ENCODE results near the gene RTN4RL2. TPM values are rescaled to one million over a fixed set of nuclear protein-coding genes. Genes with fewer than 3 reads are reported as not detected.

Gene RTN4RL2
- 8.6 TPM for polyA plus RNA-seq (2013, experiment 1 of 2)
- 11.8 TPM for polyA plus RNA-seq (2013, experiment 2 of 2)

GRCh38 chr11:57460022-57460757 lies at the start of gene RTN4RL2:
Gene RTN4RL2 (plus strand): TSS chr11:57460528. CDS start chr11:57460866, 338 bp downstream.
- Histone ChIP-seq H3K9me3 (ENCODE audit: insufficient read depth, low read depth, low read length) (no peaks in the 10 kb centered on the region), H3K27ac (ENCODE audit: low read depth, low read length) (no peak within 1 kb of the TSS), H3K4me1 (ENCODE audit: insufficient read depth, low read length) (peaks cover 24% of the 10 kb centered on the region), H3K36me3 (ENCODE audit: insufficient read depth, low read length) (no peaks in the 10 kb centered on the region), H3K27me3 (ENCODE audit: insufficient read depth, low read length) (peaks cover 71% of the 10 kb centered on the region), H3K9ac (ENCODE audit: low read depth, low read length) (peak within 1 kb of the TSS; percentile 31), H3K4me3 (ENCODE audit: low read length) (peak within 1 kb of the TSS; percentile 68)
- under 1% methylated on average over 63 of the region's 66 CpGs for WGBS

DNA sequence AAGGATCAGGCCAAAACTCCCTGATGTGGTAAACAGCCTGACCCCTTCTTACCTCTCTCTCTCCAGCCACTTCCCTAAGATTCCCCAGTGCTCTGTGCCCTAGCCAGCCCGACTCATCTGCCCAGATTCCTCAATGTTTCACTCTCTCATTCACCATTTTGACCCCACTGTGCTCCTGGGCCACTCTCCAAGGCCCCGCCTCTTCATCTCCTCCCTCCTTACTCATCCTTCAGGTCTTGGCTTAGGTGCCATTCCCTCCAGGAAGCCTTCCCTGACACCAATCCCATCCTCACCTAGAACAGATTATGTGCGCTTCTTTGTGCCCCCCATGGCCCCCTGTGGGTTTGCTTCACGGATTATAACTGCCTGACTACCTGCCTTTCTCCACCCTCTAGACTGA lies 46.6 kb upstream of the RTN4RL2 start:
- peaks cover 91% of the 10 kb centered on the region for H3K36me3 ChIP-seq (ENCODE audit: insufficient read depth, low read length)
- H3K27ac ChIP-seq (ENCODE audit: low read depth, low read length), result no peak overlapping the region
- H3K4me3 ChIP-seq (ENCODE audit: low read length), result no peak overlapping the region
- no peaks in the 10 kb centered on the region for H3K27me3 ChIP-seq (ENCODE audit: insufficient read depth, low read length)
- no peaks in the 10 kb centered on the region for H3K9me3 ChIP-seq (ENCODE audit: insufficient read depth, low read depth, low read length)
- 90% methylated on average over 4 of the region's 4 CpGs for WGBS
- no peak overlapping the region for H3K9ac ChIP-seq (ENCODE audit: low read depth, low read length)
- H3K4me1 ChIP-seq (ENCODE audit: insufficient read depth, low read length), result 0 out of 2 replicates have a peak, but pooled peaks cover 2% of the 10 kb centered on the region

- Histone ChIP-seq H3K4me1 (ENCODE audit: insufficient read depth, low read length) (0 out of 2 replicates have a peak, but pooled peaks cover 2% of the 10 kb centered on the region), H3K36me3 (ENCODE audit: insufficient read depth, low read length) (peaks cover 82% of the 10 kb centered on the region), H3K27ac (ENCODE audit: low read depth, low read length) (no peak overlapping the region), H3K4me3 (ENCODE audit: low read length) (no peak overlapping the region), H3K27me3 (ENCODE audit: insufficient read depth, low read length) (no peaks in the 10 kb centered on the region), H3K9ac (ENCODE audit: low read depth, low read length) (no peak overlapping the region), H3K9me3 (ENCODE audit: insufficient read depth, low read depth, low read length) (no peaks in the 10 kb centered on the region)
- 94% methylated on average over 11 of the region's 11 CpGs for WGBS
These were observed 45.6 kb upstream of the RTN4RL2 start for GRCh38 chr11:57414612-57415212.

GRCh38 chr11:57416436-57416835 lies 43.9 kb upstream of the RTN4RL2 start:
- H3K36me3 ChIP-seq (ENCODE audit: insufficient read depth, low read length), result peaks cover 74% of the 10 kb centered on the region
- 93% methylated on average over 3 of the region's 3 CpGs for WGBS
- H3K9ac ChIP-seq (ENCODE audit: low read depth, low read length), result no peak overlapping the region
- 0 out of 2 replicates have a peak, but pooled peaks cover 2% of the 10 kb centered on the region for H3K4me1 ChIP-seq (ENCODE audit: insufficient read depth, low read length)
- H3K27me3 ChIP-seq (ENCODE audit: insufficient read depth, low read length), result no peaks in the 10 kb centered on the region
- H3K27ac ChIP-seq (ENCODE audit: low read depth, low read length), result no peak overlapping the region
- no peaks in the 10 kb centered on the region for H3K9me3 ChIP-seq (ENCODE audit: insufficient read depth, low read depth, low read length)
- no peak overlapping the region for H3K4me3 ChIP-seq (ENCODE audit: low read length)

GRCh38 chr11:57417056-57417455 lies 43.3 kb upstream of the RTN4RL2 start:
- peaks cover 70% of the 10 kb centered on the region for H3K36me3 ChIP-seq (ENCODE audit: insufficient read depth, low read length)
- no peaks in the 10 kb centered on the region for H3K9me3 ChIP-seq (ENCODE audit: insufficient read depth, low read depth, low read length)
- no peaks in the 10 kb centered on the region for H3K27me3 ChIP-seq (ENCODE audit: insufficient read depth, low read length)
- H3K27ac ChIP-seq (ENCODE audit: low read depth, low read length), result no peak overlapping the region
- H3K4me1 ChIP-seq (ENCODE audit: insufficient read depth, low read length), result 0 out of 2 replicates have a peak, but pooled peaks cover 2% of the 10 kb centered on the region
- 91% methylated on average over 4 of the region's 4 CpGs for WGBS
- H3K4me3 ChIP-seq (ENCODE audit: low read length), result no peak overlapping the region
- H3K9ac ChIP-seq (ENCODE audit: low read depth, low read length), result no peak overlapping the region

DNA sequence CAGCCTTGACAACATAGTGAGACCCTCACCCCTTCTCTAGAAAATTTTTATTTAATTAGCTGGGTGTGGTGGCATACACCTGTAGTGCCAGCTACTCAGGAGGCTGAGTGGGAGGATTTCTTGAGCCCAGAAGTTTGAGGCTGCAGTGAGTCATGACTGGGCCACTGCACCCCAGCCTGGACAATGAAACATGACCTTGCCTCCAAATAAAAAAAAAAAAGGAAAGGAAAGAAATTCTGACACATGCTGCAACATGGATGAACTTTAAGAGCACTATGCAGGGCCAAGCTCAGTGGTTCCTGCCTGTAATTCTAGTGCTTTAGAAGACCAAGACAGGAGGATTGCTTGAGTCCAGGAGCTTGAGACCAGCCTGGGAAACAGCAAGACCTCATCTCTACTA lies 42.2 kb upstream of the RTN4RL2 start:
- Histone ChIP-seq H3K4me1 (ENCODE audit: insufficient read depth, low read length) (0 out of 2 replicates have a peak, but pooled peaks cover 2% of the 10 kb centered on the region), H3K9me3 (ENCODE audit: insufficient read depth, low read depth, low read length) (no peaks in the 10 kb centered on the region), H3K36me3 (ENCODE audit: insufficient read depth, low read length) (peaks cover 72% of the 10 kb centered on the region), H3K27ac (ENCODE audit: low read depth, low read length) (no peak overlapping the region), H3K27me3 (ENCODE audit: insufficient read depth, low read length) (no peaks in the 10 kb centered on the region), H3K4me3 (ENCODE audit: low read length) (no peak overlapping the region), H3K9ac (ENCODE audit: low read depth, low read length) (no peak overlapping the region)

GRCh38 chr11:57419146-57419545 lies 41.2 kb upstream of the RTN4RL2 start:
- WGBS, result 87% methylated on average over 3 of the region's 3 CpGs
- H3K9ac ChIP-seq (ENCODE audit: low read depth, low read length), result no peak overlapping the region
- no peaks in the 10 kb centered on the region for H3K27me3 ChIP-seq (ENCODE audit: insufficient read depth, low read length)
- no peak overlapping the region for H3K4me3 ChIP-seq (ENCODE audit: low read length)
- H3K27ac ChIP-seq (ENCODE audit: low read depth, low read length), result no peak overlapping the region
- H3K9me3 ChIP-seq (ENCODE audit: insufficient read depth, low read depth, low read length), result no peaks in the 10 kb centered on the region
- H3K4me1 ChIP-seq (ENCODE audit: insufficient read depth, low read length), result peaks cover 2% of the 10 kb centered on the region; the same call in 1 of the 2 replicates
- peaks cover 62% of the 10 kb centered on the region for H3K36me3 ChIP-seq (ENCODE audit: insufficient read depth, low read length)

DNA sequence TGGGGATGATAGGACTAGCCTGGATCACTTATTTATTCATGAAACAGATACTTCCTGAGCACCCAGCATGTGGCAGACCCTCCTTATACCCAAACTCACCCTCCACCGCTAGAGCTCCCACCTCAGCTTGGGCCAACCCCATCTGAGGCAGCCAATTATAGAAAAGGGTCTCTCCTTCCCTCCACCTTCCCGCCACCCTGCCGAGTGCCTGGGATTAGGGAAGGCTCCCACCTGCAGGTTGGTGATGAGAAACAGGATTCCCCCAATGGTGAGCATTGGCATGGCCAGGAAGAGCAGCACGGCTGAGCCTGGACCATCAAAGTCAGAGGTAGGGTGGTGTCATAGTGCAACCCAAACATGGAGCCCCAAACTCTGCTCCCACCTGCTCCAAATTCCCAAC lies 39.3 kb upstream of the RTN4RL2 start:
- 95% methylated on average over 4 of the region's 4 CpGs for WGBS
- H3K9me3 ChIP-seq (ENCODE audit: insufficient read depth, low read depth, low read length), result no peaks in the 10 kb centered on the region
- H3K27me3 ChIP-seq (ENCODE audit: insufficient read depth, low read length), result peaks cover under 1% of the 10 kb centered on the region; the same call in 1 of the 2 replicates
- no peak overlapping the region for H3K4me3 ChIP-seq (ENCODE audit: low read length)
- peaks cover 46% of the 10 kb centered on the region for H3K36me3 ChIP-seq (ENCODE audit: insufficient read depth, low read length)
- no peak overlapping the region for H3K9ac ChIP-seq (ENCODE audit: low read depth, low read length)
- H3K4me1 ChIP-seq (ENCODE audit: insufficient read depth, low read length), result peaks cover 3% of the 10 kb centered on the region
- no peak overlapping the region for H3K27ac ChIP-seq (ENCODE audit: low read depth, low read length)

DNA sequence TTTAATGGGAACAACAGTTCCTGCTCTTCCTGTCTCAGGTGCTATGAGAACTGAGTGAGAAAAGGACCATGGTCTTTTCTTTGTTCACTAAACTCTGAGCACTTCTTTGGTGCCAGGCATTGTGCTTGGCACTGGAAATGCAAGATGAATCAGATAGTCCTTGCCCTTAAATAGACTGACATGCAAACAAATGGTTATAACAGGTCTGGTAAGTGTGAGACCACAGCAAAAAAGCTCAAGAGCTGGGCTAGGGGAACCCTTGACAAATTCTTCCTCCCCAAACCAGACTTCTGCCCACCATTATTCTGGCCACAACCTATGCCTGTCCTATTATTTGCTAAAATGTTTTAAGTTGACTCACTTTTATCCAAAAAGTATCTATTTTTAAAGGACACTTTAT lies 38.5 kb upstream of the RTN4RL2 start:
- Histone ChIP-seq H3K36me3 (ENCODE audit: insufficient read depth, low read length) (peaks cover 39% of the 10 kb centered on the region), H3K4me3 (ENCODE audit: low read length) (no peak overlapping the region), H3K9me3 (ENCODE audit: insufficient read depth, low read depth, low read length) (no peaks in the 10 kb centered on the region), H3K27ac (ENCODE audit: low read depth, low read length) (no peak overlapping the region), H3K9ac (ENCODE audit: low read depth, low read length) (no peak overlapping the region), H3K4me1 (ENCODE audit: insufficient read depth, low read length) (peaks cover 8% of the 10 kb centered on the region), H3K27me3 (ENCODE audit: insufficient read depth, low read length) (peaks cover 8% of the 10 kb centered on the region)

GRCh38 chr11:57422669-57423068 lies 37.7 kb upstream of the RTN4RL2 start:
- Histone ChIP-seq H3K27me3 (ENCODE audit: insufficient read depth, low read length) (peaks cover 8% of the 10 kb centered on the region), H3K9ac (ENCODE audit: low read depth, low read length) (no peak overlapping the region), H3K36me3 (ENCODE audit: insufficient read depth, low read length) (peaks cover 31% of the 10 kb centered on the region), H3K27ac (ENCODE audit: low read depth, low read length) (no peak overlapping the region), H3K4me3 (ENCODE audit: low read length) (no peak overlapping the region), H3K9me3 (ENCODE audit: insufficient read depth, low read depth, low read length) (no peaks in the 10 kb centered on the region), H3K4me1 (ENCODE audit: insufficient read depth, low read length) (peaks cover 14% of the 10 kb centered on the region)
- WGBS, result 93% methylated on average over 2 of the region's 4 CpGs

DNA sequence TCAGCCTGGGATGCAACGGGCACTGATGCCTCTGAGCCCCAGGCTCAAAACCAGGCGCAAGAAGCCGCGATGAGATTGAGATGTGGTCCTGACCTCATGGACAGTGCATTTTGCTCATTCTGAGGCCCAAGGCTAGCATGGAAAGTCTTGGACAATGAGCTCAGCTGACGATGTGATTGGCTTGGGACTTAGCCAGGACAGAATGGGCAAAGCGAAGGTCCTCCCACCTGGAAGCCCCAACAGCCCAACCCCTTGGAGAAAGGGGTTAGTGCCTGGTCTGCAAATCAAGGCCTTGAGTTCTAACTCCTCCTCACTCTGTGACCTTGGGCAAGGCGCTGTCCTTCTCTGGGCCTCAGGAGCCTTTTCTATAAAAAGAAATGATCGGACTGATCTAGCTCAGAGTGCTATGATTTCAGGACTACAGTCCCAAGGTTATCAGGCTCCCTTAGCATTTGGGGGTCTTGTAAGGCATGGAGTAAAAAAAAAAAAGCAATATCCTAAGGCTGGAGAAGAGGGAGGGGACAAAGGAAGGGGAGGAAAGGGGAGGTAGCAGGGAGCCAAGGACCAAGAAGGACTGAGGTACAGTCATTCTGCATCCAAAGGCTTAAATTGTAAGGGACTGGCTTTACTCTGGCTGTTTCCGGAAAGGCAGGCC lies 36.1 kb upstream of the RTN4RL2 start:
- 91% methylated on average over 9 of the region's 9 CpGs for WGBS
- no peak overlapping the region for H3K4me3 ChIP-seq (ENCODE audit: low read length)
- H3K36me3 ChIP-seq (ENCODE audit: insufficient read depth, low read length), result peaks cover 23% of the 10 kb centered on the region
- H3K27me3 ChIP-seq (ENCODE audit: insufficient read depth, low read length), result peaks cover 18% of the 10 kb centered on the region
- peaks cover 15% of the 10 kb centered on the region for H3K4me1 ChIP-seq (ENCODE audit: insufficient read depth, low read length)
- H3K9me3 ChIP-seq (ENCODE audit: insufficient read depth, low read depth, low read length), result no peaks in the 10 kb centered on the region
- H3K27ac ChIP-seq (ENCODE audit: low read depth, low read length), result no peak overlapping the region
- no peak overlapping the region for H3K9ac ChIP-seq (ENCODE audit: low read depth, low read length)
